HG02938 (cell line): Measurements from ENCODE around the gene TTR.

ENCODE experiments used
- ATAC-seq: cut with Tn5 transposase; IDR thresholded peaks from one replicate; pipeline ENCODE4 v1.9.1; 2021; ENCODE audit warnings: mild to moderate bottlenecking, moderate library complexity; ENCODE audit not compliant: unreplicated experiment

The TTR gene

GRCh38 chr18:31578126-31578525 is 13.6 kb upstream of the TTR start:
- no peak for ATAC-seq

- no peak for ATAC-seq
Measured at GRCh38 chr18:31579375-31579774, 12.3 kb upstream of the TTR start.

GRCh38 chr18:31581498-31582197 is 10.0 kb upstream of the TTR start:
- ATAC-seq: no peak

- no peak for ATAC-seq
Measured at GRCh38 chr18:31583185-31583854, 8.4 kb upstream of the TTR start.

GRCh38 chr18:31585991-31586390 is 5.7 kb upstream of the TTR start:
- ATAC-seq: no peak

- no peak for ATAC-seq
Measured at GRCh38 chr18:31586616-31587015, 5.1 kb upstream of the TTR start.

GRCh38 chr18:31587529-31587928 is 4.1 kb upstream of the TTR start:
- no peak for ATAC-seq

- no peak for ATAC-seq
Measured at GRCh38 chr18:31590570-31590969, 1.1 kb upstream of the TTR start.

- ATAC-seq: no peak
Measured at GRCh38 chr18:31591113-31591512, 564 bp upstream of the TTR start.

GRCh38 chr18:31592506-31593157 is 955 bp downstream of the TTR start:
- ATAC-seq: no peak

GRCh38 chr18:31595121-31595771 is 3.6 kb downstream of the TTR start:
- no peak for ATAC-seq

GRCh38 chr18:31596081-31596872 is 4.6 kb downstream of the TTR start:
- ATAC-seq: no peak

- no peak for ATAC-seq
Measured at GRCh38 chr18:31598021-31598805, 6.5 kb downstream of the TTR start.

GRCh38 chr18:31603315-31603714 is 11.6 kb downstream of the TTR start:
- no peak for ATAC-seq

- no peak for ATAC-seq
Measured at GRCh38 chr18:31606265-31606664, 14.6 kb downstream of the TTR start.

GRCh38 chr18:31607384-31607783 is 15.7 kb downstream of the TTR start:
- ATAC-seq: no peak

GRCh38 chr18:31609886-31610285 is 18.2 kb downstream of the TTR start:
- no peak for ATAC-seq

GRCh38 chr18:31610286-31611205 is 18.9 kb downstream of the TTR start:
- no peak for ATAC-seq

- no peak for ATAC-seq
Measured at GRCh38 chr18:31611511-31611910, 19.8 kb downstream of the TTR start.
